ENCODE results near the gene SLC35A3. TPM values are rescaled to one million over a fixed set of nuclear protein-coding genes. Genes with fewer than 3 reads are reported as not detected.

SLC35A3 gene
- total and polyA plus RNA-seq, 12 donors: 5.2 to 25.9 (median 17.5) TPM

- TF ChIP-seq POLR2A (IDR thresholded peaks at IDR 0.05): no peak
- no peak for TF ChIP-seq CTCF (IDR thresholded peaks at IDR 0.05)
- Histone ChIP-seq H3K4me1 (replicated peaks in 1 of 2) (peaks cover 4 to 19% of the 10 kb centered on the region in 2 donors), H3K9me3 (replicated peaks in 1 of 3) (no peaks in the 10 kb centered on the region), H3K36me3 (replicated peaks in 1 of 2) (no peaks in the 10 kb centered on the region), H3K27ac (no peak overlapping the region), H3K27me3 (no peaks in the 10 kb centered on the region), H3K4me3 (no peak overlapping the region)
- intact Hi-C loops (cut with DNase I): no loop called here
- DNase-seq: no peak
- 75 to 92% (median 88%) methylated on average over 1 of the region's 1 CpG for WGBS, 4 donors
Observed at GRCh38 chr1:100051893-100052292, 82.1 kb downstream of the SLC35A3 start.

GRCh38 chr1:100053119-100053518 is 83.3 kb downstream of the SLC35A3 start:
- DNase-seq: no peak
- TF ChIP-seq CTCF (IDR thresholded peaks at IDR 0.05) (no peak), POLR2A (IDR thresholded peaks at IDR 0.05) (no peak)
- H3K27ac ChIP-seq: no peak overlapping the region
- peaks cover 4 to 16% of the 10 kb centered on the region in 2 donors for H3K4me1 ChIP-seq (replicated peaks in 1 of 2)
- peaks cover 0 to 6% of the 10 kb centered on the region in 2 donors for H3K36me3 ChIP-seq (replicated peaks in 1 of 2)
- H3K27me3 ChIP-seq: no peaks in the 10 kb centered on the region
- intact Hi-C loops (cut with DNase I): no loop called here
- H3K9me3 ChIP-seq (replicated peaks in 1 of 3): no peaks in the 10 kb centered on the region
- H3K4me3 ChIP-seq: no peak overlapping the region

- peaks cover 4 to 10% of the 10 kb centered on the region in 2 donors for H3K4me1 ChIP-seq (replicated peaks in 1 of 2)
- no peaks in the 10 kb centered on the region for H3K9me3 ChIP-seq (replicated peaks in 1 of 3)
- no peaks in the 10 kb centered on the region for H3K27me3 ChIP-seq
- intact Hi-C loops (cut with DNase I): no loop called here
- H3K4me3 ChIP-seq: no peak overlapping the region
- no peak overlapping the region for H3K27ac ChIP-seq
- 92 to 98% (median 94%) methylated on average over 4 of the region's 4 CpGs for WGBS, 4 donors
- peaks cover 0 to 6% of the 10 kb centered on the region in 2 donors for H3K36me3 ChIP-seq (replicated peaks in 1 of 2)
- no peak for DNase-seq
- no peak for TF ChIP-seq CTCF (IDR thresholded peaks at IDR 0.05)
- TF ChIP-seq POLR2A (IDR thresholded peaks at IDR 0.05): no peak
Observed at GRCh38 chr1:100053727-100054126, 83.9 kb downstream of the SLC35A3 start.

- H3K36me3 ChIP-seq (replicated peaks in 1 of 2): peaks cover 0 to 41% of the 10 kb centered on the region in 2 donors
- WGBS, 4 donors: 91 to 97% (median 93%) methylated on average over 3 of the region's 3 CpGs
- intact Hi-C loops (cut with DNase I): no loop called here
Observed at GRCh38 chr1:100061681-100062080, 91.9 kb downstream of the SLC35A3 start.

More at GRCh38 chr1:100061681-100062080, 91.9 kb downstream of the SLC35A3 start:
- TF ChIP-seq POLR2A (IDR thresholded peaks at IDR 0.05) (no peak), CTCF (IDR thresholded peaks at IDR 0.05) (no peak)
- Histone ChIP-seq H3K4me1 (replicated peaks in 1 of 2) (peaks cover 12 to 15% of the 10 kb centered on the region in 2 donors), H3K4me3 (no peak overlapping the region), H3K9me3 (replicated peaks in 1 of 3) (no peaks in the 10 kb centered on the region), H3K27me3 (no peaks in the 10 kb centered on the region), H3K27ac (no peak overlapping the region)
- no peak for DNase-seq

All from adrenal gland (tissue), 12 donors.